Activated CD4-positive, alpha-beta T cell treated with anti-CD3 and anti-CD28 coated beads, Interleukin-2, amount 10 ng/mL, durations not matched to agents 24 days and 14 days (primary cell): ENCODE measurements around the gene ZNF79. TPM values are rescaled to one million over a fixed set of nuclear protein-coding genes. Genes with fewer than 3 reads are reported as not detected.

ENCODE experiments used
- DNase-seq: peaks from one replicate; pipeline ENCODE4 v3.0.0; 2022
- H3K27ac Mint-ChIP-seq: one replicate; pipeline ENCODE4 v1.8.0; 2022; ENCODE audit warnings: mild to moderate bottlenecking, mixed read lengths
- H3K27me3 Mint-ChIP-seq: one replicate; pipeline ENCODE4 v1.8.0; 2022; ENCODE audit warnings: mixed read lengths
- H3K36me3 Mint-ChIP-seq: one replicate; pipeline ENCODE4 v1.8.0; 2022; ENCODE audit warnings: low read depth, mild to moderate bottlenecking, mixed read lengths
- H3K4me1 Mint-ChIP-seq: one replicate; pipeline ENCODE4 v1.8.0; 2021; ENCODE audit warnings: mixed read lengths
- H3K4me3 Mint-ChIP-seq: one replicate; pipeline ENCODE4 v1.8.0; 2022; ENCODE audit warnings: mild to moderate bottlenecking, moderate library complexity, mixed read lengths
- H3K9me3 Mint-ChIP-seq: one replicate; pipeline ENCODE4 v1.8.0; 2021; ENCODE audit warnings: mixed read lengths
- intact Hi-C: fragments of 100-400 bp; cut with micrococcal nuclease; formaldehyde crosslinking; loops from one replicate; pipeline ENCODE4 v1.15.1; 2023
- total RNA-seq: library from RNA; stranded (reverse); gene quantifications from 2 replicates; pipeline ENCODE4 v1.2.3, GENCODE V29; 2022

Gene ZNF79
- total RNA-seq, 1 donor from 2014 or later = 17.2 TPM

DNA sequence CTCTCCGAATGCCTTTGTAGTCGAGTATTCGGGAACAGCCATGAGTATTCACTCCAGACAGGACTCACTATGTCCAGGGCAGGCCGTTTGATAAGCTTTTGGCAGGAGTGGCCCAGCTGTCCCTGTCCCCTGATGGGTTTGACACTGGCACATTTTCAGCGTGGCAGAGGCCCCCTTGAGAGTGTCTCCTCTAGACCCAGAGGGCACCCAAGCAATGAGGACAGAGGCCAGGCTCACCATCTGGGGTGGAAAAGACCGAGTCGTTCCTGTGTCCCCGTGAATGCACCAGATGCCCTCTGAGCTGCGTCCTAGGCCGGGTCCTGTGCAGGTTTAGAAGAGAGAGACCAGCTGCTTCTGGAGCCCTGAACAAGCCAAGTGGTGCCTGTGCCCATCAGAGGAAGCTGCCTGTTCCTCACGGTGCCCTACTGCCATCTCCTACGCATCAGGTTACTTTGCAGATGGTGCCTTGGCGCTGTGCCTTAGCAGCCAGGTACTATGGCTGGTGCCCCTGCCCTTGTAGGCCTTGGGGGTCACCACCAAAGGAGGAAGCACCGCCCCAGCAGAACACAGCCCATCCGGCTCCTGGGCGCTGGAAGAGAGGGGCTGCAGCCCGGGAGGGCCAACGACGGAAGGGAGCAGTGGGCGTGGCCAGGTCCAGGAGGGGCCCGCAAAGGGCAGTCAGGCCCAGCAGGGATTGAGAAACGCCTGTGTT is 69.6 kb downstream of the ZNF79 start:
- intact Hi-C loops = no loop called here
- Mint-ChIP-seq H3K27ac (no peak overlapping the region), H3K36me3 (peaks cover 18% of the 10 kb centered on the region), H3K4me1 (peaks cover 5% of the 10 kb centered on the region), H3K27me3 (no peaks in the 10 kb centered on the region), H3K4me3 (no peak overlapping the region), H3K9me3 (no peaks in the 10 kb centered on the region)
- DNase-seq = no peak

GRCh38 chr9:127494304-127494702 is 70.1 kb downstream of the ZNF79 start:
- H3K36me3 Mint-ChIP-seq = peaks cover 18% of the 10 kb centered on the region
- H3K4me1 Mint-ChIP-seq = peaks cover 5% of the 10 kb centered on the region
- H3K9me3 Mint-ChIP-seq = no peaks in the 10 kb centered on the region
- intact Hi-C loops = no loop called here
- H3K27ac Mint-ChIP-seq = no peak overlapping the region
- H3K27me3 Mint-ChIP-seq = no peaks in the 10 kb centered on the region
- DNase-seq = no peak
- no peak overlapping the region for H3K4me3 Mint-ChIP-seq

Other genes starting within 250 kb of the ZNF79 start
- gene GARNL3, start 159.6 kb upstream of the ZNF79 start, total RNA-seq = 3.1 and 3.3 TPM in 2 replicates
- 3.9 and 5.8 TPM in 2 replicates for gene SLC2A8, start 27.2 kb upstream of the ZNF79 start, total RNA-seq
- 1,245 and 1,252 TPM in 2 replicates for gene RPL12, start 27.0 kb downstream of the ZNF79 start, total RNA-seq
- gene LRSAM1, start 27.1 kb downstream of the ZNF79 start, total RNA-seq = 24.6 and 26.4 TPM in 2 replicates
- gene STXBP1, start 187.9 kb downstream of the ZNF79 start, total RNA-seq = 26.5 and 31.1 TPM in 2 replicates